CD14-positive monocyte (primary cell): ENCODE data around the gene LRP8. TPM values are rescaled to one million over a fixed set of nuclear protein-coding genes. Genes with fewer than 3 reads are reported as not detected.

Experiments used
- DNase-seq, 3 donors: peaks; one replicate each; pipeline ENCODE4 v3.0.0-alpha.2; 2011 to 2022
- H2AFZ ChIP-seq: 2 replicates; pipeline ENCODE4 v1.6.0; 2012; ENCODE audit warnings: mild to moderate bottlenecking, low read depth, low read length, inconsistent platforms; ENCODE audit not compliant: insufficient read depth, poor library complexity, severe bottlenecking
- H3K27ac ChIP-seq, 2 donors: 1 replicate in 1 of 2; 2 replicates in 1 of 2; pipeline ENCODE4 v1.5.1; 2012 to 2013; ENCODE audit warnings: low read length in 2 of 2, control low read depth in 1 of 2, inconsistent platforms in 1 of 2, low read depth in 1 of 2, mild to moderate bottlenecking in 1 of 2
- H3K27me3 ChIP-seq, 2 donors: one replicate each; pipeline versions ENCODE4 v1.6.0 to v1.6.1; 2011 to 2013; ENCODE audit warnings: low read length in 2 of 2; ENCODE audit not compliant: control insufficient read depth in 2 of 2, insufficient read depth in 2 of 2
- H3K36me3 ChIP-seq, 2 donors: replicated peaks in 1 of 2; 1 replicate in 1 of 2; 2 replicates in 1 of 2; pipeline versions ENCODE4 v1.5.1 to v1.6.1; 2012 to 2013; ENCODE audit warnings: low read length in 2 of 2, control low read depth in 1 of 2, inconsistent platforms in 1 of 2, mild to moderate bottlenecking in 1 of 2; ENCODE audit not compliant: insufficient read depth in 2 of 2, control insufficient read depth in 1 of 2
- H3K4me1 ChIP-seq, 2 donors: 1 replicate in 1 of 2; 2 replicates in 1 of 2; pipeline versions ENCODE4 v1.5.1 to v1.6.1; 2012 to 2013; ENCODE audit warnings: low read length in 2 of 2, control low read depth in 1 of 2, inconsistent platforms in 1 of 2, mild to moderate bottlenecking in 1 of 2, moderate library complexity in 1 of 2; ENCODE audit not compliant: insufficient read depth in 2 of 2, control insufficient read depth in 1 of 2
- H3K4me2 ChIP-seq: replicated peaks from 2 replicates; pipeline ENCODE3; 2012; ENCODE audit warnings: low read length, moderate library complexity, mild to moderate bottlenecking; ENCODE audit not compliant: poor library complexity, severe bottlenecking; ENCODE audit errors: extremely low read depth
- H3K4me3 ChIP-seq, 3 experiments: fragments of 200-600 bp in 1 of 3; sonication (generic) in 1 of 3; replicated peaks in 1 of 3; 1 replicate in 2 of 3; 2 replicates in 1 of 3; pipeline ENCODE4 v1.5.1; 2011 to 2013; ENCODE audit warnings: low read length in 3 of 3, mild to moderate bottlenecking in 3 of 3, control low read depth in 2 of 3, low read depth in 2 of 3, inconsistent platforms in 1 of 3, moderate library complexity in 1 of 3
- H3K79me2 ChIP-seq: 2 replicates; pipeline ENCODE4 v1.6.0; 2012; ENCODE audit warnings: mild to moderate bottlenecking, control low read depth, inconsistent platforms, low read length, moderate library complexity; ENCODE audit not compliant: insufficient read depth
- H3K9ac ChIP-seq: 2 replicates; pipeline ENCODE4 v1.6.0; 2017; ENCODE audit warnings: low read length, mild to moderate bottlenecking; ENCODE audit not compliant: insufficient read depth, poor library complexity, severe bottlenecking
- H3K9me3 ChIP-seq, 2 donors: replicated peaks in 1 of 2; 1 replicate in 1 of 2; 2 replicates in 1 of 2; pipeline versions ENCODE4 v1.5.1 to v1.6.1; 2012 to 2013; ENCODE audit warnings: low read length in 2 of 2, control low read depth in 1 of 2; ENCODE audit not compliant: control insufficient read depth in 1 of 2, insufficient read depth in 1 of 2
- H4K20me1 ChIP-seq: 2 replicates; pipeline ENCODE4 v1.6.0; 2012; ENCODE audit warnings: mild to moderate bottlenecking, low read length, control low read depth, moderate library complexity; ENCODE audit not compliant: insufficient read depth
- H3K27ac Mint-ChIP-seq, 7 donors: one replicate each; pipeline ENCODE4 v1.8.0; 2020; ENCODE audit warnings: mild to moderate bottlenecking in 7 of 7, mixed read lengths in 7 of 7, moderate library complexity in 6 of 7, inconsistent platforms in 2 of 7
- H3K27me3 Mint-ChIP-seq, 3 donors: one replicate each; pipeline ENCODE4 v1.8.0; 2021 to 2022; ENCODE audit warnings: low read depth in 3 of 3, mild to moderate bottlenecking in 3 of 3, mixed read lengths in 3 of 3, moderate library complexity in 3 of 3, inconsistent platforms in 1 of 3
- H3K36me3 Mint-ChIP-seq, 2 donors: one replicate each; pipeline ENCODE4 v1.8.0; 2020; ENCODE audit warnings: mixed read lengths in 2 of 2, inconsistent platforms in 1 of 2, mild to moderate bottlenecking in 1 of 2
- H3K4me1 Mint-ChIP-seq: one replicate; pipeline ENCODE4 v1.8.0; 2020; ENCODE audit warnings: mild to moderate bottlenecking, mixed read lengths
- H3K4me3 Mint-ChIP-seq, 2 donors: one replicate each; pipeline ENCODE4 v1.8.0; 2020; ENCODE audit warnings: mild to moderate bottlenecking in 2 of 2, mixed read lengths in 2 of 2, moderate library complexity in 1 of 2
- H3K9me3 Mint-ChIP-seq, 7 donors: one replicate each; pipeline ENCODE4 v1.8.0; 2020 to 2022; ENCODE audit warnings: mixed read lengths in 7 of 7, mild to moderate bottlenecking in 6 of 7, moderate library complexity in 6 of 7, inconsistent platforms in 2 of 7
- CTCF ChIP-seq: fragments of 200-600 bp; IDR thresholded peaks from one replicate; pipeline ENCODE4 v1.8.0; 2022; ENCODE audit warnings: antibody characterized with exemption, mild to moderate bottlenecking
- WGBS: methylation state at CpG from one replicate; pipeline ENCODE4 v1.1.5; 2013; ENCODE audit warnings: missing lambda C conversion rate; ENCODE audit not compliant: insufficient coverage; 5-methylcytosine and 5-hydroxymethylcytosine counted together
- intact Hi-C, 2 donors: fragments of 100-400 bp; cut with micrococcal nuclease; formaldehyde crosslinking; loops; one replicate each; pipeline versions ENCODE4 v1.15.0 to v1.15.1; 2023
- polyA plus RNA-seq, 3 donors: library from polyadenylated mRNA; depleted of rRNA in 1 of 3; unstranded in 2 of 3; stranded (reverse) in 1 of 3; fragments of 300-500 nt in 2 of 3; fragments of >200 nt in 1 of 3; fragmentation: Illumina TruSeq in 2 of 3; gene quantifications; 1 replicate in 2 of 3; 2 replicates in 1 of 3; pipeline ENCODE4 v1.2.3, GENCODE V29; 2012 to 2021

Gene LRP8
- polyA plus RNA-seq, 3 donors: 0.76 to 11.3 (median 0.95) TPM

- Histone ChIP-seq H3K27me3 (no peaks in the 10 kb centered on the region), H3K4me3 (no peak overlapping the region), H3K4me2 (no peak overlapping the region), H3K27ac (no peak overlapping the region), H3K79me2 (peaks cover 19% of the 10 kb centered on the region), H3K9me3 (no peaks in the 10 kb centered on the region), H2AFZ (no peak overlapping the region), H3K36me3 (peaks cover 10 to 61% of the 10 kb centered on the region in 2 donors), H3K4me1 (no peaks in the 10 kb centered on the region), H4K20me1 (no peaks in the 10 kb centered on the region), H3K9ac (no peak overlapping the region)
- Mint-ChIP-seq H3K4me1 (no peaks in the 10 kb centered on the region), H3K9me3 (no peaks in the 10 kb centered on the region), H3K36me3 (peaks cover 25 to 61% of the 10 kb centered on the region in 2 donors), H3K4me3 (no peak overlapping the region), H3K27me3 (no peaks in the 10 kb centered on the region), H3K27ac (peak overlapping the region in 3 of 7 donors; percentile 17 to 81 (median 76))
- no peak for DNase-seq
- intact Hi-C loops: no loop called here
- 24% methylated on average over 8 of the region's 15 CpGs for WGBS
- no peak for TF ChIP-seq CTCF
Observed at GRCh38 chr1:53310847-53311681, 16.8 kb downstream of the LRP8 start.

DNA sequence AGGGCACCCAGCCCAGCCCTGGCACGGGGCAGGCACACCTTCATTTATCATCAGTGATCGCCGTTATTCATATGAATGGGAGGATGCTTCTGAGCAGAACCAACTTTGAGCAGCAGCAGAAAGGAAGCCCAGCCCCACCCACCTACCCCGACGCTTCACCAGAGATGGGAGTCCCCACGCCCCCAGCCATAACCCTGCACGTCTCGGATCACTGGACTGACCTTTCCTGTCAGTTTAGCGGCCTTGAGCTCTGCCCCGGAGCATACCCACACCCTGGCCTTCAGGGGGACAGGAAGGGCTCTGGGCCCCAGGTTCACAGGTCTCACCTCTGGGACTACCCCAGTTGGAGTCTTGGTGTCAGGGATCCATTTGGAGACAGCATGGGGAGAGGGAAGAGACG is 18.1 kb downstream of the LRP8 start:
- Histone ChIP-seq H3K27ac (no peak overlapping the region), H3K4me3 (no peak overlapping the region), H3K4me2 (no peak overlapping the region), H3K4me1 (no peaks in the 10 kb centered on the region), H4K20me1 (no peaks in the 10 kb centered on the region), H3K79me2 (peaks cover 17% of the 10 kb centered on the region), H3K9ac (no peak overlapping the region), H3K27me3 (no peaks in the 10 kb centered on the region), H3K9me3 (no peaks in the 10 kb centered on the region), H3K36me3 (peaks cover 10 to 51% of the 10 kb centered on the region in 2 donors), H2AFZ (no peak overlapping the region)
- peak overlapping the region in 2 of 7 donors; percentile 17 to 21 for H3K27ac Mint-ChIP-seq
- no peaks in the 10 kb centered on the region for H3K9me3 Mint-ChIP-seq
- no peaks in the 10 kb centered on the region for H3K27me3 Mint-ChIP-seq
- DNase-seq: no peak
- H3K36me3 Mint-ChIP-seq: peaks cover 22 to 64% of the 10 kb centered on the region in 2 donors
- no peak overlapping the region for H3K4me3 Mint-ChIP-seq
- TF ChIP-seq CTCF: no peak
- no peaks in the 10 kb centered on the region for H3K4me1 Mint-ChIP-seq
- 95% methylated on average over 7 of the region's 11 CpGs for WGBS
- intact Hi-C loops: loop anchor here in 1 of 2 donors (5.0 kb wide), 1 partner anchor 382 kb away; no protein-coding TSS in a partner anchor
